Smooth muscle cell (in vitro differentiated cells): ENCODE measurements around the gene PREX1. TPM values are rescaled to one million over a fixed set of nuclear protein-coding genes. Genes with fewer than 3 reads are reported as not detected.

Source experiments
- DNase-seq: peaks from one replicate; lab custom pipeline; 2025; ENCODE audit not compliant: unreplicated experiment; lab: John Stamatoyannopoulos, UW
- H2AFZ ChIP-seq: fragments of 200-600 bp; sonication (generic); 2 replicates; pipeline ENCODE4 v1.6.0; 2016; ENCODE audit warnings: antibody characterized with exemption, low read depth, mild to moderate bottlenecking
- H3F3A ChIP-seq: fragments of 200-600 bp; sonication (generic); 2 replicates; pipeline ENCODE4 v1.6.0; 2017; ENCODE audit warnings: antibody characterized with exemption, low read depth
- H3K27ac ChIP-seq: fragments of 200-600 bp; sonication (generic); 2 replicates; pipeline ENCODE4 v1.5.1; 2016; ENCODE audit warnings: low read depth, mild to moderate bottlenecking
- H3K27me3 ChIP-seq: fragments of 200-600 bp; sonication (generic); 2 replicates; pipeline ENCODE4 v1.6.1; 2016; ENCODE audit warnings: low read depth, mild to moderate bottlenecking
- H3K36me3 ChIP-seq: fragments of 200-600 bp; sonication (generic); 2 replicates; pipeline ENCODE4 v1.5.1; 2016; ENCODE audit warnings: low read depth
- H3K4me1 ChIP-seq: fragments of 200-600 bp; sonication (generic); 2 replicates; pipeline ENCODE4 v1.5.1; 2016; ENCODE audit warnings: low read depth
- H3K4me2 ChIP-seq: fragments of 200-600 bp; sonication (generic); 2 replicates; pipeline ENCODE4 v1.6.0; 2016; ENCODE audit warnings: mild to moderate bottlenecking
- H3K4me3 ChIP-seq: fragments of 200-600 bp; sonication (generic); 2 replicates; pipeline ENCODE4 v1.5.1; 2016; ENCODE audit warnings: mild to moderate bottlenecking
- H3K79me2 ChIP-seq: fragments of 200-600 bp; sonication (generic); 2 replicates; pipeline ENCODE4 v1.6.0; 2016; ENCODE audit warnings: low read depth, mild to moderate bottlenecking
- H3K9ac ChIP-seq: fragments of 200-600 bp; sonication (generic); 2 replicates; pipeline ENCODE4 v1.6.0; 2016; ENCODE audit warnings: low read depth
- H3K9me3 ChIP-seq: fragments of 200-600 bp; sonication (generic); replicated peaks from 2 replicates; pipeline ENCODE4 v1.5.1; 2016; ENCODE audit warnings: low read depth
- H4K20me1 ChIP-seq: fragments of 200-600 bp; sonication (generic); 2 replicates; pipeline ENCODE4 v1.6.0; 2016; ENCODE audit warnings: low read depth
- CTCF ChIP-seq: fragments of 200-600 bp; sonication (generic); IDR thresholded peaks from 2 replicates; pipeline ENCODE4 v1.5.1; 2017; ENCODE audit warnings: borderline replicate concordance, mild to moderate bottlenecking, antibody characterized with exemption; ENCODE audit not compliant: insufficient read depth, poor library complexity, severe bottlenecking
- WGBS: methylation state at CpG from one replicate; pipeline ENCODE4 v1.1.7; 2016; ENCODE audit warnings: low lambda C conversion rate; 5-methylcytosine and 5-hydroxymethylcytosine counted together
- polyA plus RNA-seq: library from polyadenylated mRNA; unstranded; fragments of >200 nt; fragmentation: Nextera tagmentation; extraction: Ambion mirVana; gene quantifications from 2 replicates; pipeline ENCODE4 v1.2.1, GENCODE V29; 2016
- total RNA-seq: library from RNA; depleted of rRNA; stranded (reverse); fragments of >200 nt; gene quantifications from 2 replicates; pipeline ENCODE4 v1.2.3, GENCODE V29; 2014

The PREX1 gene
- total and polyA plus RNA-seq, 2 experiments from 2014 or later: 0.04 to 0.30 TPM

DNA sequence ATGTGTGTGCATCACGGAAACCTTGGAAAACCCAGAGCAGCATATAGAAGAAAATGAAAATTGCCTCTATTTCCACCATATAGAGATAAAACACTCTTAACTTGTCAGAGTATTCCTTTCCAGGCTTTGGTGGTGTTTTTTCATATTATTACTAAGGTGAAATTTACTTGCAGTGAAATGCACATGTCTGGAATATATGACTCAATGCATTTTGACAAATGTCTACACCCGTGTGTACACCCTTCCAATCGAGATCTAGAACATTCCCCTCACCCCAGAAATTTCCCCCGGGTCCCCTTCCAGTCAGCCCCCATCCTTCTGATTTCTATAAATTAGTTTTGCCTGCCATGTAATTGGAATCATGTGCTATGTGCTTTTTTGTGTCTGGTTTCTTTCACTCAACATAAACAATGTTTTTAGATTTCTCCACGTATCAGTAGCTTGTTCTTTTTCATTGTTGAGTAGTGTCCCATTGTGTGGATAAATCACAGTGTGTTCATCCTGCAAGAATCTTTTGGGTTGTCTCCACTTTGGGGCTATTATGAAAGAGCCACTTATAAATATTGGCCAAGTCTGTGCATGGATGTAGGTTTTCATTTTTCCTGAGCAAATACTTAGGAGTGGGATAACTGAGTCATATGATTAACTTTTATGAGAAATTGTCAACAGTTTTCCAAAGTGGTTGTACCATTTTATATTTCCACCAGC lies 19.9 kb upstream of the PREX1 start:
- no peak overlapping the region for H3K27ac ChIP-seq
- no peak for DNase-seq
- no peaks in the 10 kb centered on the region for H4K20me1 ChIP-seq
- no peaks in the 10 kb centered on the region for H3K79me2 ChIP-seq
- H3K36me3 ChIP-seq: no peaks in the 10 kb centered on the region
- no peaks in the 10 kb centered on the region for H3K27me3 ChIP-seq
- no peak overlapping the region for H3K9ac ChIP-seq
- H3K9me3 ChIP-seq: no peaks in the 10 kb centered on the region
- no peaks in the 10 kb centered on the region for H3F3A ChIP-seq
- TF ChIP-seq CTCF: no peak
- H3K4me2 ChIP-seq: no peak overlapping the region
- 82% methylated on average over 5 of the region's 5 CpGs for WGBS
- no peak overlapping the region for H3K4me3 ChIP-seq
- H2AFZ ChIP-seq: no peak overlapping the region
- no peaks in the 10 kb centered on the region for H3K4me1 ChIP-seq

- Histone ChIP-seq H3F3A (no peaks in the 10 kb centered on the region), H3K27me3 (no peaks in the 10 kb centered on the region), H3K4me3 (no peak overlapping the region), H3K36me3 (no peaks in the 10 kb centered on the region), H3K79me2 (no peaks in the 10 kb centered on the region), H3K9ac (no peak overlapping the region), H3K9me3 (no peaks in the 10 kb centered on the region), H4K20me1 (no peaks in the 10 kb centered on the region), H3K27ac (no peak overlapping the region), H3K4me1 (no peaks in the 10 kb centered on the region), H3K4me2 (no peak overlapping the region), H2AFZ (no peak overlapping the region)
- 42% methylated on average over 12 of the region's 12 CpGs for WGBS
- no peak for TF ChIP-seq CTCF
- DNase-seq: no peak
Measured at GRCh38 chr20:48846516-48847492, 19.0 kb upstream of the PREX1 start.

- H3K27ac ChIP-seq: no peak overlapping the region
- no peak overlapping the region for H2AFZ ChIP-seq
- no peak for TF ChIP-seq CTCF
- no peak for DNase-seq
- no peak overlapping the region for H3K4me3 ChIP-seq
- H3F3A ChIP-seq: no peaks in the 10 kb centered on the region
- no peaks in the 10 kb centered on the region for H3K27me3 ChIP-seq
- no peaks in the 10 kb centered on the region for H3K4me1 ChIP-seq
- WGBS: 88% methylated on average over 7 of the region's 7 CpGs
- H3K36me3 ChIP-seq: no peaks in the 10 kb centered on the region
- no peak overlapping the region for H3K4me2 ChIP-seq
- no peaks in the 10 kb centered on the region for H3K79me2 ChIP-seq
- H4K20me1 ChIP-seq: no peaks in the 10 kb centered on the region
- no peak overlapping the region for H3K9ac ChIP-seq
- H3K9me3 ChIP-seq: no peaks in the 10 kb centered on the region
Measured at GRCh38 chr20:48845721-48846306, 18.0 kb upstream of the PREX1 start.
